ENCODE data around the gene CYSLTR1.

DNA sequence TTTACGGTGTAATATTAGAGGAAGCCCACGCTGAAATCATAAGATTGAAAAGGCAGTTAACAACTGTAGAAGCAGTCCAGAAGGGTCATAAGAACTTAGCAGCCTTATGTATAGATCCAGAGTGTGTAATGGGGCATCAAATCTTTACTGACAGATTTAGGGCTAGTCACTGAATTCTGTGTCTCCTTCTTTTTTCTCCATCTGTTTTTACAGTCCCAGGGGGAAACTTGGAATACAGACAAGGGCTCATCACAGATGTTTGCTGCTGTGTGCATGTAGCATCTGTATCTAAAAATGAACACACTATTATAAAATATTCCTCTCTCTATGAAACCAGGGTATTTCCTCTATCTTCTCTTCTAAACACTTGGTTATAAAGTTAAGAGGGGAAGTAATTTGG, 43.9 kb downstream of the CYSLTR1 start:
- TF ChIP-seq RAD21 (IDR thresholded peaks at IDR 0.05): no peak
- TF ChIP-seq, protein P1, sequence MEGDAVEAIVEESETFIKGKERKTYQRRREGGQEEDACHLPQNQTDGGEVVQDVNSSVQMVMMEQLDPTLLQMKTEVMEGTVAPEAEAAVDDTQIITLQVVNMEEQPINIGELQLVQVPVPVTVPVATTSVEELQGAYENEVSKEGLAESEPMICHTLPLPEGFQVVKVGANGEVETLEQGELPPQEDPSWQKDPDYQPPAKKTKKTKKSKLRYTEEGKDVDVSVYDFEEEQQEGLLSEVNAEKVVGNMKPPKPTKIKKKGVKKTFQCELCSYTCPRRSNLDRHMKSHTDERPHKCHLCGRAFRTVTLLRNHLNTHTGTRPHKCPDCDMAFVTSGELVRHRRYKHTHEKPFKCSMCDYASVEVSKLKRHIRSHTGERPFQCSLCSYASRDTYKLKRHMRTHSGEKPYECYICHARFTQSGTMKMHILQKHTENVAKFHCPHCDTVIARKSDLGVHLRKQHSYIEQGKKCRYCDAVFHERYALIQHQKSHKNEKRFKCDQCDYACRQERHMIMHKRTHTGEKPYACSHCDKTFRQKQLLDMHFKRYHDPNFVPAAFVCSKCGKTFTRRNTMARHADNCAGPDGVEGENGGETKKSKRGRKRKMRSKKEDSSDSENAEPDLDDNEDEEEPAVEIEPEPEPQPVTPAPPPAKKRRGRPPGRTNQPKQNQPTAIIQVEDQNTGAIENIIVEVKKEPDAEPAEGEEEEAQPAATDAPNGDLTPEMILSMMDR (IDR thresholded peaks at IDR 0.05; ENCODE audit: low read depth, low read length, missing input control): no peak
- TF ChIP-seq TAF1 (conservative IDR thresholded peaks at IDR 0.05): no peak
- TF ChIP-seq SP1 (IDR thresholded peaks at IDR 0.05): no peak
- TF ChIP-seq, protein P2, sequence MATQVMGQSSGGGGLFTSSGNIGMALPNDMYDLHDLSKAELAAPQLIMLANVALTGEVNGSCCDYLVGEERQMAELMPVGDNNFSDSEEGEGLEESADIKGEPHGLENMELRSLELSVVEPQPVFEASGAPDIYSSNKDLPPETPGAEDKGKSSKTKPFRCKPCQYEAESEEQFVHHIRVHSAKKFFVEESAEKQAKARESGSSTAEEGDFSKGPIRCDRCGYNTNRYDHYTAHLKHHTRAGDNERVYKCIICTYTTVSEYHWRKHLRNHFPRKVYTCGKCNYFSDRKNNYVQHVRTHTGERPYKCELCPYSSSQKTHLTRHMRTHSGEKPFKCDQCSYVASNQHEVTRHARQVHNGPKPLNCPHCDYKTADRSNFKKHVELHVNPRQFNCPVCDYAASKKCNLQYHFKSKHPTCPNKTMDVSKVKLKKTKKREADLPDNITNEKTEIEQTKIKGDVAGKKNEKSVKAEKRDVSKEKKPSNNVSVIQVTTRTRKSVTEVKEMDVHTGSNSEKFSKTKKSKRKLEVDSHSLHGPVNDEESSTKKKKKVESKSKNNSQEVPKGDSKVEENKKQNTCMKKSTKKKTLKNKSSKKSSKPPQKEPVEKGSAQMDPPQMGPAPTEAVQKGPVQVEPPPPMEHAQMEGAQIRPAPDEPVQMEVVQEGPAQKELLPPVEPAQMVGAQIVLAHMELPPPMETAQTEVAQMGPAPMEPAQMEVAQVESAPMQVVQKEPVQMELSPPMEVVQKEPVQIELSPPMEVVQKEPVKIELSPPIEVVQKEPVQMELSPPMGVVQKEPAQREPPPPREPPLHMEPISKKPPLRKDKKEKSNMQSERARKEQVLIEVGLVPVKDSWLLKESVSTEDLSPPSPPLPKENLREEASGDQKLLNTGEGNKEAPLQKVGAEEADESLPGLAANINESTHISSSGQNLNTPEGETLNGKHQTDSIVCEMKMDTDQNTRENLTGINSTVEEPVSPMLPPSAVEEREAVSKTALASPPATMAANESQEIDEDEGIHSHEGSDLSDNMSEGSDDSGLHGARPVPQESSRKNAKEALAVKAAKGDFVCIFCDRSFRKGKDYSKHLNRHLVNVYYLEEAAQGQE (IDR thresholded peaks at IDR 0.05): no peak
- no peak for TF ChIP-seq FOXA1 (IDR thresholded peaks at IDR 0.05)
- TF ChIP-seq EGR1 (IDR thresholded peaks at IDR 0.05; ENCODE audit: low read depth in 2 of 2): no peak
- TF ChIP-seq, protein P3, sequence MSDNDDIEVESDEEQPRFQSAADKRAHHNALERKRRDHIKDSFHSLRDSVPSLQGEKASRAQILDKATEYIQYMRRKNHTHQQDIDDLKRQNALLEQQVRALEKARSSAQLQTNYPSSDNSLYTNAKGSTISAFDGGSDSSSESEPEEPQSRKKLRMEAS (IDR thresholded peaks at IDR 0.05): no peak
- TF ChIP-seq, protein P4, sequence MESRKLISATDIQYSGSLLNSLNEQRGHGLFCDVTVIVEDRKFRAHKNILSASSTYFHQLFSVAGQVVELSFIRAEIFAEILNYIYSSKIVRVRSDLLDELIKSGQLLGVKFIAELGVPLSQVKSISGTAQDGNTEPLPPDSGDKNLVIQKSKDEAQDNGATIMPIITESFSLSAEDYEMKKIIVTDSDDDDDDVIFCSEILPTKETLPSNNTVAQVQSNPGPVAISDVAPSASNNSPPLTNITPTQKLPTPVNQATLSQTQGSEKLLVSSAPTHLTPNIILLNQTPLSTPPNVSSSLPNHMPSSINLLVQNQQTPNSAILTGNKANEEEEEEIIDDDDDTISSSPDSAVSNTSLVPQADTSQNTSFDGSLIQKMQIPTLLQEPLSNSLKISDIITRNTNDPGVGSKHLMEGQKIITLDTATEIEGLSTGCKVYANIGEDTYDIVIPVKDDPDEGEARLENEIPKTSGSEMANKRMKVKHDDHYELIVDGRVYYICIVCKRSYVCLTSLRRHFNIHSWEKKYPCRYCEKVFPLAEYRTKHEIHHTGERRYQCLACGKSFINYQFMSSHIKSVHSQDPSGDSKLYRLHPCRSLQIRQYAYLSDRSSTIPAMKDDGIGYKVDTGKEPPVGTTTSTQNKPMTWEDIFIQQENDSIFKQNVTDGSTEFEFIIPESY (IDR thresholded peaks at IDR 0.05): no peak
- TF ChIP-seq RXRA (IDR thresholded peaks at IDR 0.05): no peak
- no peak for TF ChIP-seq YY1 (IDR thresholded peaks at IDR 0.05)
- no peak for TF ChIP-seq GABPA (IDR thresholded peaks at IDR 0.05 in 1 of 2, conservative IDR thresholded peaks at IDR 0.05 in 1 of 2)
- no peak for TF ChIP-seq HNF4G (IDR thresholded peaks at IDR 0.05)
- TF ChIP-seq JUND (IDR thresholded peaks at IDR 0.05): no peak
